K562 (cell line): ENCODE data around the gene IRAK2. TPM values are rescaled to one million over a fixed set of nuclear protein-coding genes. Genes with fewer than 3 reads are reported as not detected.
A peak's percentile ranks its signal among the peaks of the same experiment; 100 is the strongest.

Experiments
- ATAC-seq: fragments of 200-7000 bp; cut with Tn5 transposase; 3 replicates; pipeline ENCODE4 v1.9.1; 2020; ENCODE audit warnings: moderate library complexity
- BruUV-seq: library from RNA; stranded (reverse); fragments of 400-500 nt; replicated peaks from 2 replicates; lab custom pipeline; 2021; lab: Mats Ljungman, UMichigan
- CTCF ChIA-PET: fragments of 300-600 bp; formaldehyde crosslinking; extraction: SDS; loops from one replicate; lab custom pipeline; 2021; ENCODE audit warnings: low intra/inter-chr PET ratio; lab: Yijun Ruan, JAX
- POLR2A ChIA-PET: fragments of 300-600, 350-650 bp; sonication (Branson Sonifier 250); formaldehyde crosslinking; extraction: SDS; loops from one replicate; lab custom pipeline; 2021; ENCODE audit warnings: antibody characterized with exemption, inconsistent platforms; lab: Yijun Ruan, JAX
- DNase-seq, 4 experiments: peaks; one replicate each; pipeline versions ENCODE4 v3.0.0 to v3.0.0-alpha.2; 2011 to 2018; ENCODE audit warnings: low spot score in 3 of 4, mixed read lengths in 3 of 4; ENCODE audit errors: extremely low read depth in 1 of 4
- FAIRE-seq: peaks from 2 replicates; lab custom pipeline; 2011; peaks lifted over from hg19 to GRCh38; lab: Jason Lieb, UNC
- H2AFZ ChIP-seq: 2 replicates; pipeline ENCODE4 v1.6.0; 2011; ENCODE audit warnings: low read depth, low read length, control low read depth, inconsistent platforms
- H3K27ac ChIP-seq: fragments of 200-600 bp; 3 replicates; pipeline ENCODE4 v1.8.0; 2011; ENCODE audit warnings: low read depth, mild to moderate bottlenecking, control low read depth, inconsistent platforms, low read length, moderate library complexity, mixed read lengths; ENCODE audit errors: extremely low read depth
- H3K27me3 ChIP-seq, 2 experiments: fragments of 300-600 bp in 1 of 2; 2 replicates in 1 of 2; 3 replicates in 1 of 2; pipeline versions ENCODE4 v1.6.0 to v1.8.0; 2011; ENCODE audit warnings: inconsistent platforms in 2 of 2, low read length in 2 of 2, mild to moderate bottlenecking in 1 of 2, mixed read lengths in 1 of 2, moderate library complexity in 1 of 2; ENCODE audit not compliant: control insufficient read depth in 2 of 2, insufficient read depth in 2 of 2
- H3K36me3 ChIP-seq: fragments of 300-600 bp; 3 replicates; pipeline ENCODE4 v1.8.0; 2011; ENCODE audit warnings: mild to moderate bottlenecking, low read length, inconsistent platforms; ENCODE audit not compliant: control insufficient read depth, insufficient read depth
- H3K4me1 ChIP-seq, 2 experiments: fragments of 200-600 bp in 1 of 2; replicated peaks in 1 of 2; 2 replicates in 1 of 2; 3 replicates in 1 of 2; pipeline versions ENCODE4 v1.5.1 to v1.8.0; 2011; ENCODE audit warnings: inconsistent platforms in 2 of 2, low read length in 2 of 2, mild to moderate bottlenecking in 1 of 2, mixed read lengths in 1 of 2, moderate library complexity in 1 of 2; ENCODE audit not compliant: control insufficient read depth in 2 of 2, insufficient read depth in 2 of 2
- H3K4me2 ChIP-seq: 2 replicates; pipeline ENCODE4 v1.6.1; 2011; ENCODE audit warnings: low read length, control low read depth, inconsistent platforms, mixed read lengths; ENCODE audit not compliant: insufficient read depth
- H3K4me3 ChIP-seq: fragments of 200-600 bp; sonication (generic), shearing (Covaris generic); 2 replicates; pipeline ENCODE4 v1.5.1; 2016; ENCODE audit warnings: control low read depth, inconsistent platforms
- H3K79me2 ChIP-seq: fragments of 200-600 bp; 3 replicates; pipeline ENCODE4 v1.8.0; 2011; ENCODE audit warnings: low read length, inconsistent platforms; ENCODE audit not compliant: control insufficient read depth, insufficient read depth
- H3K9ac ChIP-seq, 2 experiments: 2 replicates each; pipeline versions ENCODE4 v1.6.0 to v1.6.1; 2011; ENCODE audit warnings: low read depth in 2 of 2, low read length in 2 of 2, control low read depth in 1 of 2, inconsistent platforms in 1 of 2, mild to moderate bottlenecking in 1 of 2, mixed read lengths in 1 of 2; ENCODE audit not compliant: insufficient read depth in 1 of 2
- H3K9me1 ChIP-seq: one replicate; pipeline ENCODE4 v1.6.0; 2011; ENCODE audit warnings: inconsistent platforms, mild to moderate bottlenecking, low read length, moderate library complexity; ENCODE audit not compliant: control insufficient read depth, insufficient read depth
- H3K9me3 ChIP-seq: replicated peaks from 2 replicates; pipeline ENCODE4 v1.5.1; 2011; ENCODE audit warnings: low read depth, low read length, inconsistent platforms; ENCODE audit not compliant: control insufficient read depth, insufficient read depth
- H4K20me1 ChIP-seq: replicated peaks from 2 replicates; pipeline ENCODE4 v1.6.1; 2011; ENCODE audit warnings: low read length, inconsistent platforms, mixed read lengths; ENCODE audit not compliant: control insufficient read depth, insufficient read depth
- BCOR ChIP-seq: fragments of 450-650 bp; IDR thresholded peaks from 2 replicates; pipeline ENCODE4 v1.6.1; 2016
- CREB3 ChIP-seq: fragments of 450-650 bp; conservative IDR thresholded peaks from 2 replicates; pipeline ENCODE4 v1.6.1; 2016; ENCODE audit warnings: missing genetic modification characterization, low read depth, mild to moderate bottlenecking, missing compliant biosample characterization, moderate library complexity
- FUS ChIP-seq: fragments of 200-400 bp; formaldehyde crosslinking; optimal IDR thresholded peaks from 2 replicates; pipeline ENCODE3; 2017; ENCODE audit warnings: low read depth, low read length
- RBM22 ChIP-seq: fragments of 200-400 bp; formaldehyde crosslinking; IDR thresholded peaks from 2 replicates; pipeline ENCODE4 v1.6.1; 2018; ENCODE audit warnings: low read length, low read depth; ENCODE audit not compliant: poor library complexity, severe bottlenecking
- SMAD1 ChIP-seq: fragments of 150-350 bp; IDR thresholded peaks from 2 replicates; pipeline ENCODE4 v1.6.1; 2014; ENCODE audit warnings: low read length, low read depth; ENCODE audit not compliant: partially characterized antibody
- STAT6 ChIP-seq: sonication (generic); formaldehyde crosslinking; IDR thresholded peaks from 2 replicates; pipeline ENCODE4 v1.8.1; 2023; ENCODE audit warnings: mild to moderate bottlenecking, missing genetic modification reagents
- ZNF707 ChIP-seq: fragments of 250-450 bp; sonication (Bioruptor Pico); conservative IDR thresholded peaks from 2 replicates; pipeline ENCODE4 v1.8.0; 2022; ENCODE audit warnings: inconsistent platforms, mild to moderate bottlenecking, moderate library complexity
- WGBS: fragments of 100-300 bp; shearing (Covaris generic); methylation state at CpG from one replicate; pipeline ENCODE4 v1.1.6; 2016; ENCODE audit warnings: low coverage, mixed read lengths; ENCODE audit not compliant: insufficient coverage; ENCODE audit errors: missing lambda C conversion rate; 5-methylcytosine and 5-hydroxymethylcytosine counted together
- in situ Hi-C: fragments of 300-500 bp; cut with MboI; formaldehyde crosslinking; loops from 4 replicates; pipeline ENCODE4 v1.15.0; 2018; ENCODE audit warnings: inconsistent platforms, mixed read lengths
- intact Hi-C: fragments of 100-400 bp; cut with micrococcal nuclease; formaldehyde crosslinking; loops from 2 replicates; pipeline ENCODE4 v1.14.2; 2022
- polyA plus RNA-seq, 8 experiments: library from polyadenylated mRNA; depleted of rRNA in 4 of 8; stranded (reverse) in 5 of 8; unstranded in 3 of 8; fragments of >200 nt; fragmentation: Nextera tagmentation in 2 of 8; fragmentation: Illumina TruSeq in 1 of 8; extraction: Ambion mirVana in 2 of 8; extraction: Trizol in 1 of 8; gene quantifications; 2 replicates each; pipeline versions ENCODE4 v1.2.1 to v1.2.3, GENCODE V29; 2011 to 2014; ENCODE audit warnings: inconsistent platforms in 1 of 8, missing spikeins in 1 of 8
- total RNA-seq, 7 experiments: library from RNA; depleted of rRNA in 6 of 7; stranded (reverse); fragments of >200 nt in 6 of 7; fragmentation: Illumina TruSeq in 2 of 7; extraction: Trizol in 2 of 7; gene quantifications; 2 replicates each; pipeline versions ENCODE4 v1.2.1 to v1.2.3, GENCODE V29; 2011 to 2021; ENCODE audit warnings: low replicate concordance in 1 of 7
- TF ChIP-seq, protein P1 (sequence below): sonication (generic); formaldehyde crosslinking; IDR thresholded peaks from 2 replicates; pipeline ENCODE4 v1.4.0; 2020; ENCODE audit warnings: mild to moderate bottlenecking, missing genetic modification reagents

The IRAK2 gene
- total and polyA plus RNA-seq, 9 of the 15 experiments (the other 6 are each of a cell fraction or from before 2014, with no cell fraction given), result 0.42 to 4.4 (median 2.7) TPM

GRCh38 chr3:10251006-10251405 lies 86.3 kb downstream of the IRAK2 start (continued):
- TF ChIP-seq STAT6 (CRISPR knock-in tag), result no peak
- no peak for TF ChIP-seq ZNF707
- TF ChIP-seq BCOR, result no peak
- TF ChIP-seq FUS, result no peak
- no peak for TF ChIP-seq RBM22

DNA sequence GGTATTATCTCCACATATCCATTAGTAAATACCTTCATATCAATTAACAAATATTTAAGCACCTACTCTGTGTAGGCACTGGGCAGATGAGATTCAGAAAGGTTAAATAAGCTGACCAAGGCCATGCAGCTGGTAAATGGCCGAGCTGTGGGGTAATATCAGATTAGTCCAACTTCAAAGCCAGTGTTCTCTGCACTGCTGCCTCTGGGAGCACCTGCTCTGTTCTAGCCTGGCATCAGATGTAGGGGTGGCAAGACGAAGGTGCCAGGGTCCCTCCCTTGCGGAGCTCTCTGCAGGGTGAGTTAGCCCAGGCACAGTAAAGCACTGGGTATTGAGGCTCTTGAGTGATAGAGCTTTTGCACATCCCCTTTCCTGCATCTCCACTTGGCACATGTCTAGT lies 89.0 kb downstream of the IRAK2 start:
- Histone ChIP-seq H3K9me3 (no peaks in the 10 kb centered on the region), H3K27ac (no peak overlapping the region), H3K9me1 (no peaks in the 10 kb centered on the region), H2AFZ (no peak overlapping the region), H3K4me1 (peaks cover 9 to 10% of the 10 kb centered on the region in 2 experiments; a peak in 4 of 5 replicates), H3K4me2 (no peak overlapping the region), H3K36me3 (peaks cover 63% of the 10 kb centered on the region), H3K9ac (peak overlapping the region in 1 of 2 experiments; percentile 0; a peak in 1 of 4 replicates), H4K20me1 (peaks cover 7% of the 10 kb centered on the region; the same call in 1 of the 2 replicates), H3K79me2 (peaks cover 78% of the 10 kb centered on the region), H3K4me3 (no peak overlapping the region), H3K27me3 (no peaks in the 10 kb centered on the region)
- BruUV-seq, result no TSS peak
- intact Hi-C loops (no loop called here), in situ Hi-C loops (no loop called here)
- 98% methylated on average over 3 of the region's 3 CpGs for WGBS
- no peak for DNase-seq
- CTCF ChIA-PET, result no interaction called here
- TF ChIP-seq, protein P1, sequence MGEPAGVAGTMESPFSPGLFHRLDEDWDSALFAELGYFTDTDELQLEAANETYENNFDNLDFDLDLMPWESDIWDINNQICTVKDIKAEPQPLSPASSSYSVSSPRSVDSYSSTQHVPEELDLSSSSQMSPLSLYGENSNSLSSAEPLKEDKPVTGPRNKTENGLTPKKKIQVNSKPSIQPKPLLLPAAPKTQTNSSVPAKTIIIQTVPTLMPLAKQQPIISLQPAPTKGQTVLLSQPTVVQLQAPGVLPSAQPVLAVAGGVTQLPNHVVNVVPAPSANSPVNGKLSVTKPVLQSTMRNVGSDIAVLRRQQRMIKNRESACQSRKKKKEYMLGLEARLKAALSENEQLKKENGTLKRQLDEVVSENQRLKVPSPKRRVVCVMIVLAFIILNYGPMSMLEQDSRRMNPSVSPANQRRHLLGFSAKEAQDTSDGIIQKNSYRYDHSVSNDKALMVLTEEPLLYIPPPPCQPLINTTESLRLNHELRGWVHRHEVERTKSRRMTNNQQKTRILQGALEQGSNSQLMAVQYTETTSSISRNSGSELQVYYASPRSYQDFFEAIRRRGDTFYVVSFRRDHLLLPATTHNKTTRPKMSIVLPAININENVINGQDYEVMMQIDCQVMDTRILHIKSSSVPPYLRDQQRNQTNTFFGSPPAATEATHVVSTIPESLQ (CRISPR knock-in tag), result no peak
- TF ChIP-seq CREB3 (tag) (no peak), SMAD1 (no peak)
- FAIRE-seq, result no peak
- POLR2A ChIA-PET, result interaction anchor here (0.5 to 2.5 kb wide), 6 partner anchors 10 to 98 kb away, joined by 3 to 14 read pairs (median 3); no protein-coding TSS in a partner anchor
- no peak for ATAC-seq
